CD14-positive monocyte (primary cell): Measurements from ENCODE around the gene CISH. TPM values are rescaled to one million over a fixed set of nuclear protein-coding genes. Genes with fewer than 3 reads are reported as not detected.
A peak's percentile ranks its signal among the peaks of the same experiment; 100 is the strongest.

Experiments
- DNase-seq, 3 donors: peaks; one replicate each; pipeline ENCODE4 v3.0.0-alpha.2; 2011 to 2022
- H2AFZ ChIP-seq: 2 replicates; pipeline ENCODE4 v1.6.0; 2012; ENCODE audit warnings: mild to moderate bottlenecking, low read depth, low read length, inconsistent platforms; ENCODE audit not compliant: insufficient read depth, poor library complexity, severe bottlenecking
- H3K27ac ChIP-seq, 2 donors: 1 replicate in 1 of 2; 2 replicates in 1 of 2; pipeline ENCODE4 v1.5.1; 2012 to 2013; ENCODE audit warnings: low read length in 2 of 2, control low read depth in 1 of 2, inconsistent platforms in 1 of 2, low read depth in 1 of 2, mild to moderate bottlenecking in 1 of 2
- H3K27me3 ChIP-seq, 2 donors: one replicate each; pipeline versions ENCODE4 v1.6.0 to v1.6.1; 2011 to 2013; ENCODE audit warnings: low read length in 2 of 2; ENCODE audit not compliant: control insufficient read depth in 2 of 2, insufficient read depth in 2 of 2
- H3K36me3 ChIP-seq, 2 donors: replicated peaks in 1 of 2; 1 replicate in 1 of 2; 2 replicates in 1 of 2; pipeline versions ENCODE4 v1.5.1 to v1.6.1; 2012 to 2013; ENCODE audit warnings: low read length in 2 of 2, control low read depth in 1 of 2, inconsistent platforms in 1 of 2, mild to moderate bottlenecking in 1 of 2; ENCODE audit not compliant: insufficient read depth in 2 of 2, control insufficient read depth in 1 of 2
- H3K4me1 ChIP-seq, 2 donors: 1 replicate in 1 of 2; 2 replicates in 1 of 2; pipeline versions ENCODE4 v1.5.1 to v1.6.1; 2012 to 2013; ENCODE audit warnings: low read length in 2 of 2, control low read depth in 1 of 2, inconsistent platforms in 1 of 2, mild to moderate bottlenecking in 1 of 2, moderate library complexity in 1 of 2; ENCODE audit not compliant: insufficient read depth in 2 of 2, control insufficient read depth in 1 of 2
- H3K4me2 ChIP-seq: replicated peaks from 2 replicates; pipeline ENCODE3; 2012; ENCODE audit warnings: low read length, moderate library complexity, mild to moderate bottlenecking; ENCODE audit not compliant: poor library complexity, severe bottlenecking; ENCODE audit errors: extremely low read depth
- H3K4me3 ChIP-seq, 3 experiments: fragments of 200-600 bp in 1 of 3; sonication (generic) in 1 of 3; replicated peaks in 1 of 3; 1 replicate in 2 of 3; 2 replicates in 1 of 3; pipeline ENCODE4 v1.5.1; 2011 to 2013; ENCODE audit warnings: low read length in 3 of 3, mild to moderate bottlenecking in 3 of 3, control low read depth in 2 of 3, low read depth in 2 of 3, inconsistent platforms in 1 of 3, moderate library complexity in 1 of 3
- H3K79me2 ChIP-seq: 2 replicates; pipeline ENCODE4 v1.6.0; 2012; ENCODE audit warnings: mild to moderate bottlenecking, control low read depth, inconsistent platforms, low read length, moderate library complexity; ENCODE audit not compliant: insufficient read depth
- H3K9ac ChIP-seq: 2 replicates; pipeline ENCODE4 v1.6.0; 2017; ENCODE audit warnings: low read length, mild to moderate bottlenecking; ENCODE audit not compliant: insufficient read depth, poor library complexity, severe bottlenecking
- H3K9me3 ChIP-seq, 2 donors: replicated peaks in 1 of 2; 1 replicate in 1 of 2; 2 replicates in 1 of 2; pipeline versions ENCODE4 v1.5.1 to v1.6.1; 2012 to 2013; ENCODE audit warnings: low read length in 2 of 2, control low read depth in 1 of 2; ENCODE audit not compliant: control insufficient read depth in 1 of 2, insufficient read depth in 1 of 2
- H4K20me1 ChIP-seq: 2 replicates; pipeline ENCODE4 v1.6.0; 2012; ENCODE audit warnings: mild to moderate bottlenecking, low read length, control low read depth, moderate library complexity; ENCODE audit not compliant: insufficient read depth
- H3K27ac Mint-ChIP-seq, 7 donors: one replicate each; pipeline ENCODE4 v1.8.0; 2020; ENCODE audit warnings: mild to moderate bottlenecking in 7 of 7, mixed read lengths in 7 of 7, moderate library complexity in 6 of 7, inconsistent platforms in 2 of 7
- H3K27me3 Mint-ChIP-seq, 3 donors: one replicate each; pipeline ENCODE4 v1.8.0; 2021 to 2022; ENCODE audit warnings: low read depth in 3 of 3, mild to moderate bottlenecking in 3 of 3, mixed read lengths in 3 of 3, moderate library complexity in 3 of 3, inconsistent platforms in 1 of 3
- H3K36me3 Mint-ChIP-seq, 2 donors: one replicate each; pipeline ENCODE4 v1.8.0; 2020; ENCODE audit warnings: mixed read lengths in 2 of 2, inconsistent platforms in 1 of 2, mild to moderate bottlenecking in 1 of 2
- H3K4me1 Mint-ChIP-seq: one replicate; pipeline ENCODE4 v1.8.0; 2020; ENCODE audit warnings: mild to moderate bottlenecking, mixed read lengths
- H3K4me3 Mint-ChIP-seq, 2 donors: one replicate each; pipeline ENCODE4 v1.8.0; 2020; ENCODE audit warnings: mild to moderate bottlenecking in 2 of 2, mixed read lengths in 2 of 2, moderate library complexity in 1 of 2
- H3K9me3 Mint-ChIP-seq, 7 donors: one replicate each; pipeline ENCODE4 v1.8.0; 2020 to 2022; ENCODE audit warnings: mixed read lengths in 7 of 7, mild to moderate bottlenecking in 6 of 7, moderate library complexity in 6 of 7, inconsistent platforms in 2 of 7
- WGBS: methylation state at CpG from one replicate; pipeline ENCODE4 v1.1.5; 2013; ENCODE audit warnings: missing lambda C conversion rate; ENCODE audit not compliant: insufficient coverage; 5-methylcytosine and 5-hydroxymethylcytosine counted together
- intact Hi-C, 2 donors: fragments of 100-400 bp; cut with micrococcal nuclease; formaldehyde crosslinking; loops; one replicate each; pipeline versions ENCODE4 v1.15.0 to v1.15.1; 2023
- polyA plus RNA-seq, 3 donors: library from polyadenylated mRNA; depleted of rRNA in 1 of 3; unstranded in 2 of 3; stranded (reverse) in 1 of 3; fragments of 300-500 nt in 2 of 3; fragments of >200 nt in 1 of 3; fragmentation: Illumina TruSeq in 2 of 3; gene quantifications; 1 replicate in 2 of 3; 2 replicates in 1 of 3; pipeline ENCODE4 v1.2.3, GENCODE V29; 2012 to 2021
- TF ChIP-seq, protein P1 (sequence below): fragments of 200-600 bp; IDR thresholded peaks from one replicate; pipeline ENCODE4 v1.8.0; 2022; ENCODE audit warnings: antibody characterized with exemption, mild to moderate bottlenecking

The CISH gene
- polyA plus RNA-seq, 3 donors: 2.9 to 20.1 (median 6.2) TPM

DNA sequence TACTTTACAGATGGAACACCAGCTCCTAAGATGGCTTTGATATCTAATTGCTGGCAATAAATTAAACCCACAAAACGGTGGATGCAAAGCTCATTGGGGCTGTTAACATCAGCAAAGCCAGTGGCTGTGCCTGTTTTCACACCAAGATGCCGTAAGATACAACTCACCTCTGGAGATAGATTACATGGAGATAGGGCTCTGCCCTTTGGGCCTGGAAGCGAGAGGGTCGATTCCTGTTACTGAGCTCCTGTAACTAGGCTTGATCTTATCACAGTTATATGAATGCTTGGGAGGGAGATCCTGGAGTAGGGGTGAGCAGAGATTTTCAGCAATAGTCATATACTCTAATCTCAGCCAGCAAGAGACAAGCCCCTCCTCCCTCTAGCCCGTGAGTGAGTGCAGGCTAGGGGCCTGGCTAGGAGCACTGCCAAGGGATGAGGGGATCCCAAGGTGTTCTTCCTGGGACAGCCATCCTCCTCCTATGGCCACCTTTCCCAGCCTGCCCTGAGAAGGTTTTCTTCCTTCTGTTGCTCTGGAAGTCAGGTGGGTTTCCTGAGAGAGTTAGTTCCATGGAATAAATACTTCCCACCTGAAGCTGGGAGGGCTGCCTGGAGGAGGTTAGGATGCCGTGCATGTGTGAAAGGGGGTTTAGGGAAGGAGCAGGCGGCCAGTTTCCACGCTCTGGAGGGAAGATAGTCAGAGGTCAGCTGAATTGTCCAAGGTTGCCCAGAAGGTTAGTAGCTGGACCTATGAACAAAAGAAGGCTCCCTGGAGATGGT lies 45.0 kb upstream of the CISH start:
- H3K4me1 Mint-ChIP-seq: peaks cover 23% of the 10 kb centered on the region
- no peak for DNase-seq
- no peaks in the 10 kb centered on the region for H3K9me3 ChIP-seq
- intact Hi-C loops: loop anchor here in 1 of 2 donors (10.0 kb wide), 1 partner anchor 82 kb away; no protein-coding TSS in a partner anchor
- H4K20me1 ChIP-seq: peaks cover 50% of the 10 kb centered on the region
- no peaks in the 10 kb centered on the region for H3K36me3 ChIP-seq
- H3K27me3 ChIP-seq: no peaks in the 10 kb centered on the region
- peaks cover 2 to 10% (median 5%) of the 10 kb centered on the region in 3 donors for H3K27me3 Mint-ChIP-seq
- no peaks in the 10 kb centered on the region for H3K9me3 Mint-ChIP-seq
- no peaks in the 10 kb centered on the region for H3K79me2 ChIP-seq
- H2AFZ ChIP-seq: no peak overlapping the region
- no peak overlapping the region for H3K4me2 ChIP-seq
- H3K36me3 Mint-ChIP-seq: peaks cover 0 to 1% of the 10 kb centered on the region in 2 donors
- H3K27ac Mint-ChIP-seq: no peak overlapping the region
- TF ChIP-seq, protein P1, sequence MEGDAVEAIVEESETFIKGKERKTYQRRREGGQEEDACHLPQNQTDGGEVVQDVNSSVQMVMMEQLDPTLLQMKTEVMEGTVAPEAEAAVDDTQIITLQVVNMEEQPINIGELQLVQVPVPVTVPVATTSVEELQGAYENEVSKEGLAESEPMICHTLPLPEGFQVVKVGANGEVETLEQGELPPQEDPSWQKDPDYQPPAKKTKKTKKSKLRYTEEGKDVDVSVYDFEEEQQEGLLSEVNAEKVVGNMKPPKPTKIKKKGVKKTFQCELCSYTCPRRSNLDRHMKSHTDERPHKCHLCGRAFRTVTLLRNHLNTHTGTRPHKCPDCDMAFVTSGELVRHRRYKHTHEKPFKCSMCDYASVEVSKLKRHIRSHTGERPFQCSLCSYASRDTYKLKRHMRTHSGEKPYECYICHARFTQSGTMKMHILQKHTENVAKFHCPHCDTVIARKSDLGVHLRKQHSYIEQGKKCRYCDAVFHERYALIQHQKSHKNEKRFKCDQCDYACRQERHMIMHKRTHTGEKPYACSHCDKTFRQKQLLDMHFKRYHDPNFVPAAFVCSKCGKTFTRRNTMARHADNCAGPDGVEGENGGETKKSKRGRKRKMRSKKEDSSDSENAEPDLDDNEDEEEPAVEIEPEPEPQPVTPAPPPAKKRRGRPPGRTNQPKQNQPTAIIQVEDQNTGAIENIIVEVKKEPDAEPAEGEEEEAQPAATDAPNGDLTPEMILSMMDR: no peak
- peaks cover 8 to 15% of the 10 kb centered on the region in 2 donors for H3K4me1 ChIP-seq
- H3K9ac ChIP-seq: no peak overlapping the region
- WGBS: 100% methylated on average over 3 of the region's 8 CpGs
- no peak overlapping the region for H3K27ac ChIP-seq
- no peak overlapping the region for H3K4me3 ChIP-seq
- H3K4me3 Mint-ChIP-seq: no peak overlapping the region

DNA sequence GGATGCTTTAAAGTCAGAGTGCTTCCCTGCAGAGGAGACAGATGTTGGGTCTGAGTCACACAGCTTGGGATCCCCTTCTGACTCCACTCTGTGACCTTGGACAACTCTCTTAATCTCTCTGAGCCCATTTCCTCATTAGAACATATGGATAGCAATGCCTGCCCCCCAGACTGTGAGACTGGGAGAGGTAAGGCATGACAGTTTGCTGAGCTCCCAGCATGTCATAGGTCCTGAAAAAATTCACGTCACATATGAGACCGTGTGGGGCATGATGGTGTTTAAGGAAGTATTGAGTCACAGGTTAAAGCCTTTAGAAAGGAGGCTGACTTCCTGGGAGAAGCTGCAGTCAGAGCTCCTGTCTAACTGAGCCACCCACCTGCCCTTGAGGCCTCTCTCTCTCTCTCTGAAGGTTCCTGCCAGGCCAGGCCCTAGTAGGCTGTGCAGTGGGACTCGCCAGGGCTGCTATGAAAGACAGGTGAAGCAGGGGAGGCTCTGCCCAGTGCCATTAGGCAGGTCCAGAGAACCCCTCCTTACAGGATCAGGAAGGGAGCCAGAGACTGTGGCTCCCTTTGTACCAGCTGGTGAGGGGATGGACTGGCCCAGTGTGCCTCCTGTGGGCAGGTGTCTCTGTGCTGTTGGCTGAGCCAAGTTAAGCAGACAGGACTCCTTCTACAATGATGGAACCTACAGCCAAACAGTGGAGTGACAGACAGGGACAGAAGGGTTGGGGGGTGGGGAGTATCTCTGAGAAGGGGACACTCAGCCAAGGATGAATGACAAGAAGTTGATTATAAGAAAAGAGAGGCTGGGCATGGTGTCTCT lies 43.6 kb upstream of the CISH start:
- no peak overlapping the region for H3K9ac ChIP-seq
- DNase-seq: peak; percentile 52 to 78 (median 58)
- peaks cover 64% of the 10 kb centered on the region for H4K20me1 ChIP-seq
- H3K4me1 ChIP-seq: peaks cover 8 to 15% of the 10 kb centered on the region in 2 donors
- H2AFZ ChIP-seq: no peak overlapping the region
- intact Hi-C loops: loop anchor here in 1 of 2 donors (10.0 kb wide), 1 partner anchor 80 kb away; no protein-coding TSS in a partner anchor
- peaks cover 0 to 10% (median 5%) of the 10 kb centered on the region in 3 donors for H3K27me3 Mint-ChIP-seq
- WGBS: 7% methylated on average over 2 of the region's 3 CpGs
- H3K4me3 Mint-ChIP-seq: no peak overlapping the region
- peaks cover 4 to 6% of the 10 kb centered on the region in 2 donors for H3K36me3 Mint-ChIP-seq
- peak overlapping the region in 6 of 7 donors; percentile 32 to 85 (median 69) for H3K27ac Mint-ChIP-seq
- TF ChIP-seq, protein P1: no peak
- no peaks in the 10 kb centered on the region for H3K79me2 ChIP-seq
- H3K9me3 ChIP-seq: no peaks in the 10 kb centered on the region
- no peaks in the 10 kb centered on the region for H3K27me3 ChIP-seq
- H3K4me3 ChIP-seq: no peak overlapping the region
- peaks cover 0 to 5% of the 10 kb centered on the region in 2 donors for H3K36me3 ChIP-seq
- H3K4me2 ChIP-seq: no peak overlapping the region
- H3K27ac ChIP-seq: peak overlapping the region in 1 of 2 donors; percentile 26
- peaks cover 22% of the 10 kb centered on the region for H3K4me1 Mint-ChIP-seq
- no peaks in the 10 kb centered on the region for H3K9me3 Mint-ChIP-seq
